IMR-90 (cell line): ENCODE results near the gene PABPC1L. TPM values are rescaled to one million over a fixed set of nuclear protein-coding genes. Genes with fewer than 3 reads are reported as not detected.

ENCODE experiments used
- ATAC-seq: fragments of 200-7000 bp; cut with Tn5 transposase; 2 replicates; pipeline ENCODE4 v1.9.1; 2020; ENCODE audit warnings: low read depth, mild to moderate bottlenecking, moderate library complexity
- BruUV-seq: library from RNA; stranded (reverse); fragments of 400-500 nt; replicated peaks from 2 replicates; lab custom pipeline; 2021; lab: Mats Ljungman, UMichigan
- CTCF ChIA-PET: fragments of 300-600 bp; formaldehyde crosslinking; extraction: SDS; loops from one replicate; lab custom pipeline; 2021; ENCODE audit warnings: antibody characterized with exemption; lab: Yijun Ruan, JAX
- POLR2A ChIA-PET: fragments of 300-600 bp; sonication (Branson Sonifier 250); formaldehyde crosslinking; loops from one replicate; lab custom pipeline; 2022; ENCODE audit warnings: antibody characterized with exemption; ENCODE audit not compliant: unreplicated experiment; lab: Charles Lee
- DNase-seq: peaks from one replicate; pipeline ENCODE4 v3.0.0; 2013
- H2AFZ ChIP-seq: replicated peaks from 2 replicates; pipeline ENCODE3; 2013; ENCODE audit warnings: low read length, mild to moderate bottlenecking; ENCODE audit not compliant: poor library complexity
- H2AK5ac ChIP-seq: 2 replicates; pipeline ENCODE4 v1.6.1; 2013; ENCODE audit warnings: low read depth, low read length, inconsistent platforms
- H2AK9ac ChIP-seq: replicated peaks from 2 replicates; pipeline ENCODE3; 2013; ENCODE audit warnings: mild to moderate bottlenecking, low read depth, low read length, moderate library complexity; ENCODE audit not compliant: poor library complexity
- H2BK120ac ChIP-seq: 2 replicates; pipeline ENCODE4 v1.6.1; 2013; ENCODE audit warnings: low read depth, low read length, inconsistent platforms
- H2BK15ac ChIP-seq: 3 replicates; pipeline ENCODE4 v1.6.1; 2013; ENCODE audit warnings: low read depth, low read length, inconsistent platforms
- H2BK20ac ChIP-seq: 2 replicates; pipeline ENCODE4 v1.6.1; 2013; ENCODE audit warnings: low read depth, mild to moderate bottlenecking, inconsistent platforms, low read length, moderate library complexity
- H2BK5ac ChIP-seq: 2 replicates; pipeline ENCODE4 v1.6.1; 2013; ENCODE audit warnings: mild to moderate bottlenecking, low read depth, low read length, inconsistent platforms; ENCODE audit not compliant: poor library complexity, severe bottlenecking
- H3K14ac ChIP-seq: replicated peaks from 2 replicates; pipeline ENCODE4 v1.6.1; 2013; ENCODE audit warnings: low read depth, low read length, inconsistent platforms
- H3K18ac ChIP-seq: 2 replicates; pipeline ENCODE4 v1.6.1; 2013; ENCODE audit warnings: low read depth, low read length, control low read depth
- H3K23ac ChIP-seq: 2 replicates; pipeline ENCODE4 v1.6.1; 2013; ENCODE audit warnings: low read depth, low read length, inconsistent platforms
- H3K27ac ChIP-seq: 2 replicates; pipeline ENCODE4 v1.5.1; 2013; ENCODE audit warnings: mild to moderate bottlenecking, control low read depth, low read length; ENCODE audit not compliant: insufficient read depth
- H3K27me3 ChIP-seq: 2 replicates; pipeline ENCODE4 v1.6.1; 2013; ENCODE audit warnings: low read length; ENCODE audit not compliant: control insufficient read depth, insufficient read depth
- H3K36me3 ChIP-seq: 2 replicates; pipeline ENCODE4 v1.6.1; 2013; ENCODE audit warnings: low read length, mixed read lengths; ENCODE audit not compliant: control insufficient read depth, insufficient read depth
- H3K4ac ChIP-seq: 2 replicates; pipeline ENCODE4 v1.6.1; 2013; ENCODE audit warnings: low read depth, low read length, inconsistent platforms
- H3K4me1 ChIP-seq: 2 replicates; pipeline ENCODE4 v1.6.1; 2013; ENCODE audit warnings: low read length, mixed read lengths; ENCODE audit not compliant: control insufficient read depth, insufficient read depth
- H3K4me2 ChIP-seq: 2 replicates; pipeline ENCODE4 v1.6.1; 2013; ENCODE audit warnings: low read depth, mild to moderate bottlenecking, control low read depth, low read length, moderate library complexity
- H3K4me3 ChIP-seq: 2 replicates; pipeline ENCODE4 v1.5.1; 2013; ENCODE audit warnings: low read depth, mild to moderate bottlenecking, control low read depth, low read length, moderate library complexity; ENCODE audit not compliant: insufficient read depth
- H3K56ac ChIP-seq: 2 replicates; pipeline ENCODE4 v1.6.1; 2013; ENCODE audit warnings: low read length, inconsistent platforms; ENCODE audit not compliant: insufficient read depth; ENCODE audit errors: extremely low read depth
- H3K79me1 ChIP-seq, 2 experiments: 2 replicates each; pipeline ENCODE4 v1.6.1; 2013; ENCODE audit warnings: low read length in 2 of 2, inconsistent platforms in 1 of 2, low read depth in 1 of 2
- H3K9ac ChIP-seq: 2 replicates; pipeline ENCODE4 v1.6.1; 2013; ENCODE audit warnings: low read depth, low read length, control low read depth
- H3K9me1 ChIP-seq: 2 replicates; pipeline ENCODE4 v1.6.1; 2013; ENCODE audit warnings: low read length, inconsistent platforms; ENCODE audit not compliant: insufficient read depth
- H3K9me3 ChIP-seq: 2 replicates; pipeline ENCODE4 v1.6.1; 2013; ENCODE audit warnings: low read length; ENCODE audit not compliant: control insufficient read depth, insufficient read depth
- H4K20me1 ChIP-seq: 2 replicates; pipeline ENCODE4 v1.6.1; 2013; ENCODE audit warnings: low read length, inconsistent platforms; ENCODE audit not compliant: insufficient read depth
- H4K5ac ChIP-seq: 2 replicates; pipeline ENCODE4 v1.6.1; 2013; ENCODE audit warnings: mild to moderate bottlenecking, low read depth, low read length, control low read depth
- H4K8ac ChIP-seq, 2 experiments: 2 replicates each; pipeline ENCODE4 v1.6.1; 2013; ENCODE audit warnings: low read depth in 2 of 2, low read length in 2 of 2, control low read depth in 1 of 2, inconsistent platforms in 1 of 2
- H4K91ac ChIP-seq: 2 replicates; pipeline ENCODE4 v1.6.1; 2013; ENCODE audit warnings: low read depth, low read length, inconsistent platforms; ENCODE audit not compliant: insufficient read depth
- BHLHE40 ChIP-seq: fragments of 150-350 bp; IDR thresholded peaks from 2 replicates; pipeline ENCODE4 v1.6.1; 2016; ENCODE audit warnings: mild to moderate bottlenecking, low read depth, low read length
- CEBPB ChIP-seq: IDR thresholded peaks from 2 replicates; pipeline ENCODE4 v1.6.1; 2012; ENCODE audit warnings: low read depth, low read length, improper control_type of control experiment
- RAD21 ChIP-seq: IDR thresholded peaks from 2 replicates; pipeline ENCODE4 v1.6.1; 2012; ENCODE audit warnings: low read length, improper control_type of control experiment
- WGBS, 2 experiments: methylation state at CpG; one replicate each; pipeline versions ENCODE4 v1.1.5 to v1.1.7; 2013; ENCODE audit warnings: missing lambda C conversion rate in 2 of 2; ENCODE audit not compliant: insufficient read length in 1 of 2; ENCODE audit errors: extremely low coverage in 2 of 2; 5-methylcytosine and 5-hydroxymethylcytosine counted together
- dilution Hi-C: fragments of 300-500 bp; cut with HindIII; formaldehyde crosslinking; loops from one replicate; pipeline ENCODE4 v1.14.3; 2018; ENCODE audit warnings: low sequenced_read_pairs; ENCODE audit not compliant: unreplicated experiment
- in situ Hi-C: fragments of 300-500 bp; cut with MboI; formaldehyde crosslinking; loops from 3 replicates; pipeline ENCODE4 v1.14.3; 2019; ENCODE audit warnings: low sequenced_read_pairs, inconsistent platforms, mixed read lengths
- intact Hi-C: fragments of 100-400 bp; cut with micrococcal nuclease; formaldehyde crosslinking; loops from 2 replicates; pipeline ENCODE4 v1.10.0; 2022
- polyA plus RNA-seq, 3 experiments: library from polyadenylated mRNA; depleted of rRNA; stranded (reverse); fragments of >200 nt; gene quantifications; 2 replicates each; pipeline ENCODE4 v1.2.3, GENCODE V29; 2012; ENCODE audit warnings: low replicate concordance in 1 of 3
- total RNA-seq: library from RNA; depleted of rRNA; stranded (reverse); fragments of >200 nt; gene quantifications from 2 replicates; pipeline ENCODE4 v1.2.3, GENCODE V29; 2012
- TF ChIP-seq, protein P1 (sequence below): conservative IDR thresholded peaks from 2 replicates; pipeline ENCODE4 v1.5.1; 2012; ENCODE audit warnings: mild to moderate bottlenecking, low read depth, low read length, improper control_type of control experiment

Gene PABPC1L
- total and polyA plus RNA-seq, 2 of the 4 experiments (the other 2 are of a cell fraction): 6.1 to 82.4 TPM

DNA sequence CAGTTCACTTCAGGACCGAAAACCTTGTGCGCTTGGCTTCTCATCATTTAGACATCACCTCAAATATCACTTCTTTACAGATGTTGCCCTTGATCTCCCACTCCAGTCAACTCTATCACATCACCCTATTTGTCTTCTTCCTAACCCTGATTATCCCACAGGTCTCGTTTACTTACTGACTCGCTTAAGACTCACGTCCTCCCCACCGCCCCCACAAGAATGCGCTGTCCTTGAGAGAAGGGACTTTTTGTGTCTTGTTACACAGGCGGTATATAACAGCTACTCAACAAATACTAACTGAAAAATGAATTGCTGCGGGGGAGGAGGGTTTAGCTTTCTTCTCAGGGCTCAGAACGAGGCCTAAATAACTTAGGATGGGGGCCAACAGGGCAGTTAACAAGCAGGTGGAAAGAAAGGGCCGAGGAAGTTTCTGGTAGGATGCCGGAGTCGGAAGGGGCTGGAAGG is 49.8 kb downstream of the PABPC1L start:
- peak; percentile 41 for ATAC-seq
- H3K4me1 ChIP-seq: peaks cover 5% of the 10 kb centered on the region
- H3K27ac ChIP-seq: peak overlapping the region; percentile 65
- peak; percentile 86 for DNase-seq
- H4K8ac ChIP-seq: peak overlapping the region; percentile 63 to 75; a peak in 1 of 4 replicates
- peak overlapping the region; percentile 95 for H2AFZ ChIP-seq
- H3K56ac ChIP-seq: peak overlapping the region; percentile 22
- peak overlapping the region; percentile 81 for H2BK5ac ChIP-seq
- ChIA-PET CTCF (interaction anchor here (1.0 to 1.1 kb wide), 2 partner anchors 8 to 13 kb away, joined by 3 to 6 read pairs; no protein-coding TSS in a partner anchor), POLR2A (interaction anchor here (0.5 kb wide), 1 partner anchor 37 kb away, joined by 4 read pairs; no protein-coding TSS in a partner anchor)
- H3K14ac ChIP-seq: peak overlapping the region; percentile 51
- H3K4ac ChIP-seq: peak overlapping the region; percentile 65
- H3K9me1 ChIP-seq: peaks cover 6% of the 10 kb centered on the region
- H3K9me3 ChIP-seq: no peaks in the 10 kb centered on the region
- peaks cover 17% of the 10 kb centered on the region for H3K36me3 ChIP-seq
- no peak overlapping the region for H4K5ac ChIP-seq
- dilution Hi-C loops (no loop called here), in situ Hi-C loops (no loop called here), intact Hi-C loops (loop anchor here (5.0 to 10.0 kb wide), 2 partner anchors 815 to 1728 kb away; partner anchors contain the start of gene TP53RK)
- H2BK120ac ChIP-seq: no peak overlapping the region
- BruUV-seq: no TSS peak
- H2AK9ac ChIP-seq: peak overlapping the region; percentile 89
- H3K79me1 ChIP-seq: peaks cover 27 to 47% of the 10 kb centered on the region in 2 experiments
- peak overlapping the region; percentile 75 for H3K9ac ChIP-seq
- peak overlapping the region; percentile 12; the same call in 1 of the 2 replicates for H3K18ac ChIP-seq
- peak overlapping the region; percentile 82 for H3K4me3 ChIP-seq
- H2BK20ac ChIP-seq: no peak overlapping the region
- TF ChIP-seq BHLHE40 (peak; percentile 57), RAD21 (0 out of 2 replicates have a peak, but pooled peaks have one; percentile 9), CEBPB (no peak)
- TF ChIP-seq, protein P1, sequence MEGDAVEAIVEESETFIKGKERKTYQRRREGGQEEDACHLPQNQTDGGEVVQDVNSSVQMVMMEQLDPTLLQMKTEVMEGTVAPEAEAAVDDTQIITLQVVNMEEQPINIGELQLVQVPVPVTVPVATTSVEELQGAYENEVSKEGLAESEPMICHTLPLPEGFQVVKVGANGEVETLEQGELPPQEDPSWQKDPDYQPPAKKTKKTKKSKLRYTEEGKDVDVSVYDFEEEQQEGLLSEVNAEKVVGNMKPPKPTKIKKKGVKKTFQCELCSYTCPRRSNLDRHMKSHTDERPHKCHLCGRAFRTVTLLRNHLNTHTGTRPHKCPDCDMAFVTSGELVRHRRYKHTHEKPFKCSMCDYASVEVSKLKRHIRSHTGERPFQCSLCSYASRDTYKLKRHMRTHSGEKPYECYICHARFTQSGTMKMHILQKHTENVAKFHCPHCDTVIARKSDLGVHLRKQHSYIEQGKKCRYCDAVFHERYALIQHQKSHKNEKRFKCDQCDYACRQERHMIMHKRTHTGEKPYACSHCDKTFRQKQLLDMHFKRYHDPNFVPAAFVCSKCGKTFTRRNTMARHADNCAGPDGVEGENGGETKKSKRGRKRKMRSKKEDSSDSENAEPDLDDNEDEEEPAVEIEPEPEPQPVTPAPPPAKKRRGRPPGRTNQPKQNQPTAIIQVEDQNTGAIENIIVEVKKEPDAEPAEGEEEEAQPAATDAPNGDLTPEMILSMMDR: 0 out of 2 replicates have a peak, but pooled peaks have one; percentile 7
- peaks cover 14% of the 10 kb centered on the region; the same call in 1 of the 2 replicates for H4K20me1 ChIP-seq
- H3K4me2 ChIP-seq: peak overlapping the region; percentile 97
- no peaks in the 10 kb centered on the region for H3K27me3 ChIP-seq
- H4K91ac ChIP-seq: peak overlapping the region; percentile 24; the same call in 1 of the 2 replicates
- peak overlapping the region; percentile 57 for H3K23ac ChIP-seq
- 0% methylated on average over 4 of the region's 13 CpGs; no CpG with 5 or more reads in 1 of the 2 experiments for WGBS, 2 experiments
- H2BK15ac ChIP-seq: no peak overlapping the region
- peak overlapping the region; percentile 9; the same call in 1 of the 2 replicates for H2AK5ac ChIP-seq
